HepG2 (cell line): Measurements from ENCODE around the gene CACNA1D. TPM values are rescaled to one million over a fixed set of nuclear protein-coding genes. Genes with fewer than 3 reads are reported as not detected.

Experiments used
- ATAC-seq: fragments of 200-7000 bp; cut with Tn5 transposase; 3 replicates; pipeline ENCODE4 v1.9.1; 2020; ENCODE audit warnings: mild to moderate bottlenecking, moderate library complexity
- BruUV-seq: library from RNA; stranded (reverse); fragments of 400-500 nt; replicated peaks from 2 replicates; lab custom pipeline; 2021; lab: Mats Ljungman, UMichigan
- CTCF ChIA-PET: fragments of 300-600 bp; formaldehyde crosslinking; extraction: SDS; loops from one replicate; lab custom pipeline; 2021; ENCODE audit warnings: low total read pairs, inconsistent platforms, low intra/inter-chr PET ratio; lab: Yijun Ruan, JAX
- POLR2A ChIA-PET: fragments of 350-600 bp; sonication (Branson Sonifier 250); formaldehyde crosslinking; loops from one replicate; lab custom pipeline; 2020; ENCODE audit warnings: antibody characterized with exemption, inconsistent platforms; lab: Yijun Ruan, JAX
- DNase-seq: peaks from one replicate; pipeline ENCODE4 v3.0.0-alpha.2; 2015; ENCODE audit warnings: low spot score
- FAIRE-seq: peaks from 3 replicates; lab custom pipeline; 2011; peaks lifted over from hg19 to GRCh38; lab: Jason Lieb, UNC
- H2AFZ ChIP-seq: one replicate; pipeline ENCODE4 v1.6.1; 2011; ENCODE audit warnings: low read length, inconsistent platforms
- H3K27ac ChIP-seq: fragments of 300-600 bp; 3 replicates; pipeline ENCODE4 v1.8.0; 2011; ENCODE audit warnings: mixed run types, mild to moderate bottlenecking, mixed read lengths, low read length, inconsistent platforms; ENCODE audit not compliant: insufficient read depth; ENCODE audit errors: extremely low read length
- H3K27me3 ChIP-seq, 2 experiments: fragments of 200-600 bp in 1 of 2; 2 replicates in 1 of 2; 3 replicates in 1 of 2; pipeline versions ENCODE4 v1.6.0 to v1.8.0; 2011; ENCODE audit warnings: low read length in 2 of 2, mild to moderate bottlenecking in 2 of 2, moderate library complexity in 2 of 2, inconsistent platforms in 1 of 2; ENCODE audit not compliant: insufficient read depth in 2 of 2, control insufficient read depth in 1 of 2
- H3K36me3 ChIP-seq, 2 experiments: fragments of 200-600 bp in 1 of 2; replicated peaks in 1 of 2; 2 replicates in 1 of 2; 3 replicates in 1 of 2; pipeline versions ENCODE4 v1.5.1 to v1.8.0; 2011; ENCODE audit warnings: low read length in 2 of 2, inconsistent platforms in 1 of 2; ENCODE audit not compliant: insufficient read depth in 2 of 2, control insufficient read depth in 1 of 2
- H3K4me1 ChIP-seq: 2 replicates; pipeline ENCODE4 v1.5.1; 2012; ENCODE audit warnings: low read length, inconsistent platforms; ENCODE audit not compliant: insufficient read depth
- H3K4me2 ChIP-seq: 2 replicates; pipeline ENCODE4 v1.6.0; 2011; ENCODE audit warnings: low read depth, low read length, inconsistent platforms
- H3K4me3 ChIP-seq, 3 experiments: fragments of 200-600 bp in 1 of 3; sonication (generic), shearing (Covaris generic) in 1 of 3; replicated peaks in 1 of 3; 2 replicates each; pipeline ENCODE4 v1.5.1; 2011 to 2016; ENCODE audit warnings: low read length in 3 of 3, inconsistent platforms in 2 of 3, low read depth in 2 of 3, mild to moderate bottlenecking in 2 of 3, control low read depth in 1 of 3, mixed read lengths in 1 of 3; ENCODE audit not compliant: insufficient read depth in 1 of 3
- H3K79me2 ChIP-seq: one replicate; pipeline ENCODE4 v1.6.1; 2011; ENCODE audit warnings: low read length, inconsistent platforms; ENCODE audit not compliant: insufficient read depth
- H3K9ac ChIP-seq: 2 replicates; pipeline ENCODE4 v1.6.0; 2011; ENCODE audit warnings: mild to moderate bottlenecking, low read depth, low read length, inconsistent platforms; ENCODE audit not compliant: insufficient read depth
- H3K9me3 ChIP-seq: 2 replicates; pipeline ENCODE4 v1.5.1; 2012; ENCODE audit warnings: mild to moderate bottlenecking, low read length
- H4K20me1 ChIP-seq: 2 replicates; pipeline ENCODE4 v1.6.0; 2011; ENCODE audit warnings: inconsistent platforms, mild to moderate bottlenecking, low read length, moderate library complexity; ENCODE audit not compliant: insufficient read depth
- DBP ChIP-seq: sonication (generic); formaldehyde crosslinking; IDR thresholded peaks from 2 replicates; pipeline ENCODE4 v1.4.0; 2020; ENCODE audit warnings: missing genetic modification reagents; ENCODE audit errors: not compliant biosample characterization
- HNRNPL ChIP-seq: fragments of 200-400 bp; formaldehyde crosslinking; IDR thresholded peaks from 2 replicates; pipeline ENCODE4 v1.6.1; 2017; ENCODE audit warnings: mild to moderate bottlenecking, low read depth, low read length
- NFE2 ChIP-seq: sonication (generic); formaldehyde crosslinking; IDR thresholded peaks from 2 replicates; pipeline ENCODE4 v1.4.0; 2020; ENCODE audit warnings: missing genetic modification reagents
- NFE2L1 ChIP-seq: sonication (generic); formaldehyde crosslinking; IDR thresholded peaks from 2 replicates; pipeline ENCODE4 v1.4.0; 2020; ENCODE audit warnings: missing genetic modification reagents, mild to moderate bottlenecking, borderline replicate concordance
- NFIC ChIP-seq: IDR thresholded peaks from 2 replicates; pipeline ENCODE4 v1.6.1; 2012; ENCODE audit warnings: mild to moderate bottlenecking, low read length, inconsistent platforms
- PAWR ChIP-seq: sonication (generic); formaldehyde crosslinking; IDR thresholded peaks from 2 replicates; pipeline ENCODE4 v1.4.0; 2020; ENCODE audit warnings: missing genetic modification reagents, mild to moderate bottlenecking, borderline replicate concordance
- RBM39 ChIP-seq: fragments of 200-400 bp; formaldehyde crosslinking; IDR thresholded peaks from one replicate; pipeline ENCODE4 v1.6.1; 2018; ENCODE audit warnings: antibody characterized with exemption, mild to moderate bottlenecking, low read depth, low read length; ENCODE audit not compliant: poor library complexity, severe bottlenecking
- SOX6 ChIP-seq, 2 experiments: fragments of 450-650 bp in 1 of 2; sonication (generic) in 1 of 2; formaldehyde crosslinking in 1 of 2; IDR thresholded peaks; 2 replicates each; pipeline versions ENCODE4 v1.4.0 to v1.6.1; 2017 to 2020; ENCODE audit warnings: antibody characterized with exemption in 1 of 2, mild to moderate bottlenecking in 1 of 2, missing genetic modification reagents in 1 of 2
- SRSF9 ChIP-seq: fragments of 200-400 bp; formaldehyde crosslinking; IDR thresholded peaks from 2 replicates; pipeline ENCODE4 v1.6.1; 2018; ENCODE audit warnings: borderline replicate concordance, mild to moderate bottlenecking, low read depth, low read length; ENCODE audit not compliant: insufficient read depth, poor library complexity, severe bottlenecking
- SUZ12 ChIP-seq: fragments of 150-350 bp; IDR thresholded peaks from 2 replicates; pipeline ENCODE4 v1.6.1; 2014; ENCODE audit warnings: low read depth, low read length
- ZBTB38 ChIP-seq: sonication (generic); formaldehyde crosslinking; IDR thresholded peaks from 2 replicates; pipeline ENCODE4 v1.5.1; 2020; ENCODE audit warnings: mild to moderate bottlenecking, missing genetic modification reagents
- ZFP37 ChIP-seq: sonication (generic); formaldehyde crosslinking; IDR thresholded peaks from 2 replicates; pipeline ENCODE4 v1.4.0; 2020; ENCODE audit warnings: missing genetic modification reagents, borderline replicate concordance
- ZNF10 ChIP-seq: sonication (generic); formaldehyde crosslinking; IDR thresholded peaks from 2 replicates; pipeline ENCODE4 v1.4.0; 2020; ENCODE audit warnings: mild to moderate bottlenecking, low read depth, missing genetic modification reagents, borderline replicate concordance
- ZNF234 ChIP-seq: sonication (generic); formaldehyde crosslinking; conservative IDR thresholded peaks from 2 replicates; pipeline ENCODE4 v1.5.1; 2020; ENCODE audit warnings: mild to moderate bottlenecking, missing genetic modification reagents
- ZNF251 ChIP-seq: sonication (generic); formaldehyde crosslinking; IDR thresholded peaks from 2 replicates; pipeline ENCODE4 v1.9.0; 2021; ENCODE audit warnings: mild to moderate bottlenecking, missing genetic modification reagents
- ZNF333 ChIP-seq: sonication (generic); formaldehyde crosslinking; IDR thresholded peaks from 2 replicates; pipeline ENCODE4 v1.4.0; 2020; ENCODE audit warnings: mild to moderate bottlenecking, missing genetic modification reagents, borderline replicate concordance
- ZNF383 ChIP-seq: sonication (generic); formaldehyde crosslinking; IDR thresholded peaks from 2 replicates; pipeline ENCODE4 v1.4.0; 2020; ENCODE audit warnings: missing genetic modification reagents, mild to moderate bottlenecking, borderline replicate concordance
- ZNF431 ChIP-seq: sonication (generic); formaldehyde crosslinking; IDR thresholded peaks from 2 replicates; pipeline ENCODE4 v1.9.0; 2022; ENCODE audit warnings: missing genetic modification reagents, low read depth, mild to moderate bottlenecking, borderline replicate concordance
- ZNF546 ChIP-seq: sonication (generic); formaldehyde crosslinking; conservative IDR thresholded peaks from 2 replicates; pipeline ENCODE4 v1.8.1; 2023; ENCODE audit warnings: mild to moderate bottlenecking, missing genetic modification reagents
- ZNF562 ChIP-seq: sonication (generic); formaldehyde crosslinking; IDR thresholded peaks from 2 replicates; pipeline ENCODE4 v1.8.0; 2022; ENCODE audit warnings: missing genetic modification reagents, borderline replicate concordance
- ZSCAN12 ChIP-seq: sonication (generic); formaldehyde crosslinking; IDR thresholded peaks from 2 replicates; pipeline ENCODE4 v1.9.0; 2021; ENCODE audit warnings: mild to moderate bottlenecking, missing genetic modification reagents
- WGBS: methylation state at CpG from one replicate; pipeline ENCODE4 v1.1.6; 2017; ENCODE audit warnings: low lambda C conversion rate; 5-methylcytosine and 5-hydroxymethylcytosine counted together
- in situ Hi-C: cut with HindIII; loops from 2 replicates; pipeline ENCODE4 v1.10.0; 2017; ENCODE audit warnings: low pct_unique_long_range_greater_than_20kb; ENCODE audit not compliant: extremely low pct_ligation_motif_present
- intact Hi-C: fragments of 100-400 bp; cut with micrococcal nuclease; formaldehyde crosslinking; loops from one replicate; pipeline ENCODE4 v1.10.0; 2022; ENCODE audit not compliant: unreplicated experiment
- polyA plus RNA-seq, 8 experiments: library from polyadenylated mRNA; depleted of rRNA in 3 of 8; stranded (reverse) in 7 of 8; unstranded in 1 of 8; fragments of >200 nt; fragmentation: Illumina TruSeq in 4 of 8; extraction: Trizol in 4 of 8; gene quantifications; 2 replicates each; pipeline versions ENCODE4 v1.2.1 to v1.2.3, GENCODE V29; 2011 to 2016; ENCODE audit warnings: low read depth in 4 of 8, missing spikeins in 1 of 8, mixed read lengths in 1 of 8; ENCODE audit not compliant: insufficient read depth in 1 of 8
- total RNA-seq, 5 experiments: library from RNA; depleted of rRNA; stranded (reverse); fragments of >200 nt; fragmentation: Illumina TruSeq; extraction: Trizol; gene quantifications; 2 replicates each; pipeline ENCODE4 v1.2.3, GENCODE V29; 2016; ENCODE audit warnings: low read depth in 1 of 5

The CACNA1D gene
- total and polyA plus RNA-seq, 2 of the 13 experiments (the other 11 are each of a cell fraction or from before 2014, with no cell fraction given), result 0.26 to 0.38 TPM

GRCh38 chr3:53845881-53846133 is 351.4 kb downstream of the CACNA1D start (continued):
- TF ChIP-seq RBM39 (peak; percentile 61), ZNF562 (CRISPR knock-in tag) (no peak; the same call in 1 of the 2 replicates), ZNF546 (no peak), HNRNPL (0 out of 2 replicates have a peak, but pooled peaks have one; percentile 16), ZNF333 (CRISPR knock-in tag) (no peak), SOX6 (IDR thresholded peaks at IDR 0.05) (no peak), SOX6 (CRISPR knock-in tag; IDR thresholded peaks at IDR 0.05) (no peak), SUZ12 (no peak), ZNF431 (no peak)

GRCh38 chr3:53846134-53846850 is 351.9 kb downstream of the CACNA1D start, which contains the start of the genes CHDH and IL17RB:
CHDH (minus strand) TSS chr3:53846419; CDS start chr3:53824008, 22,411 bp downstream.
IL17RB (plus strand) TSS chr3:53846568; CDS start chr3:53846589, 21 bp downstream.
- intact Hi-C loops, result no loop called here
- peak within 1 kb of the TSS; percentile 98 for H3K27ac ChIP-seq
- DNase-seq, result peak; percentile 77
- TF ChIP-seq DBP (no peak), NFE2L1 (no peak), NFIC (no peak), ZNF234 (CRISPR knock-in tag) (no peak), NFE2 (CRISPR knock-in tag) (no peak), ZNF383 (CRISPR knock-in tag) (no peak), ZSCAN12 (CRISPR knock-in tag) (peak; percentile 33; the same call in 1 of the 2 replicates), ZNF251 (peak; percentile 85; the same call in 1 of the 2 replicates), ZFP37 (no peak), SRSF9 (no peak), PAWR (CRISPR knock-in tag) (peak; percentile 71; the same call in 1 of the 2 replicates), ZBTB38 (peak; percentile 66), ZNF10 (CRISPR knock-in tag) (no peak)

More at GRCh38 chr3:53846134-53846850, 351.9 kb downstream of the CACNA1D start, which contains the start of the genes CHDH and IL17RB:
- peaks cover 56% of the 10 kb centered on the region for H3K4me1 ChIP-seq
- peaks cover 7% of the 10 kb centered on the region for H4K20me1 ChIP-seq
- no peak for FAIRE-seq
- peak; percentile 75 for ATAC-seq
- peaks cover 7 to 17% of the 10 kb centered on the region in 2 experiments; a peak in 4 of 5 replicates for H3K36me3 ChIP-seq
- ChIA-PET CTCF (no interaction called here), POLR2A (interaction anchor here (1.1 to 6.5 kb wide), 8 partner anchors 8 to 80 kb away, joined by 3 to 156 read pairs (median 20); partner anchors contain the start of gene ACTR8)
- WGBS, result 2% methylated on average over 19 of the region's 91 CpGs
- H3K9ac ChIP-seq, result peak within 1 kb of the TSS; percentile 97
- in situ Hi-C loops, result loop anchor here (5.0 kb wide), 1 partner anchor 36 kb away; the partner anchor contains the start of gene ACTR8
- BruUV-seq, result no TSS peak
- H3K4me2 ChIP-seq, result peak within 1 kb of the TSS; percentile 98
- H3K9me3 ChIP-seq, result no peaks in the 10 kb centered on the region
- H3K27me3 ChIP-seq, result no peaks in the 10 kb centered on the region; a peak in 1 of 5 replicates
- no peak within 1 kb of the TSS for H2AFZ ChIP-seq
- H3K4me3 ChIP-seq, result peak within 1 kb of the TSS; percentile 73 to 92 (median 77)
- H3K79me2 ChIP-seq, result peaks cover 68% of the 10 kb centered on the region
